ENCODE measurements around the gene BARHL1. TPM values are rescaled to one million over a fixed set of nuclear protein-coding genes. Genes with fewer than 3 reads are reported as not detected.

The BARHL1 gene
- total RNA-seq, 6 donors from 2014 or later = not detected

- Histone ChIP-seq H3K36me3 (no peaks in the 10 kb centered on the region), H3K27me3 (peaks cover 2 to 94% (median 60%) of the 10 kb centered on the region in 4 donors), H3K27ac (no peak overlapping the region), H3K4me1 (peaks cover 7 to 36% (median 19%) of the 10 kb centered on the region in 4 donors), H3K4me3 (no peak overlapping the region), H3K9me3 (no peaks in the 10 kb centered on the region)
- 7 to 8% methylated on average over 37 to 42 of the region's 42 CpGs for WGBS, 2 donors
- no peak for TF ChIP-seq POLR2A (IDR thresholded peaks at IDR 0.05)
- TF ChIP-seq EP300 (IDR thresholded peaks at IDR 0.05) = no peak
- no peak for TF ChIP-seq CTCF (IDR thresholded peaks at IDR 0.05)
- no peak for TF ChIP-seq POLR2AphosphoS5 (IDR thresholded peaks at IDR 0.05)
- no peak for ATAC-seq (ENCODE audit: low FRiP score in 2 of 2)
- peak in 1 of 2 donors; percentile 55 for DNase-seq
Measured at GRCh38 chr9:132585954-132586829, 3.8 kb downstream of the BARHL1 start.

- H3K4me1 ChIP-seq = peaks cover under 1 to 28% (median 14%) of the 10 kb centered on the region in 4 donors
- no peak overlapping the region for H3K4me3 ChIP-seq
- H3K36me3 ChIP-seq = no peaks in the 10 kb centered on the region
- peaks cover 2 to 89% (median 57%) of the 10 kb centered on the region in 4 donors for H3K27me3 ChIP-seq
- 5 to 15% methylated on average over 4 to 53 of the region's 74 CpGs for WGBS, 2 donors
- DNase-seq (peak in 1 of 2 donors; percentile 79), ATAC-seq (ENCODE audit: low FRiP score in 2 of 2) (no peak)
- TF ChIP-seq POLR2AphosphoS5 (IDR thresholded peaks at IDR 0.05) (no peak), CTCF (IDR thresholded peaks at IDR 0.05) (no peak), POLR2A (IDR thresholded peaks at IDR 0.05) (no peak), EP300 (IDR thresholded peaks at IDR 0.05) (no peak)
- no peaks in the 10 kb centered on the region for H3K9me3 ChIP-seq
- H3K27ac ChIP-seq = no peak overlapping the region
Measured at GRCh38 chr9:132586830-132587591, 4.6 kb downstream of the BARHL1 start.

GRCh38 chr9:132587592-132587955, 5.2 kb downstream of the BARHL1 start:
- ATAC-seq (ENCODE audit: low FRiP score in 2 of 2) (no peak), DNase-seq (no peak)
- WGBS, 2 donors = 0 to 9% methylated on average over 3 to 4 of the region's 6 CpGs
- no peaks in the 10 kb centered on the region for H3K36me3 ChIP-seq
- H3K4me1 ChIP-seq = peaks cover 0 to 22% (median 9%) of the 10 kb centered on the region in 4 donors
- H3K27me3 ChIP-seq = peaks cover 2 to 85% (median 54%) of the 10 kb centered on the region in 4 donors
- H3K4me3 ChIP-seq = no peak overlapping the region
- TF ChIP-seq POLR2A (IDR thresholded peaks at IDR 0.05) = no peak
- no peak for TF ChIP-seq POLR2AphosphoS5 (IDR thresholded peaks at IDR 0.05)
- TF ChIP-seq EP300 (IDR thresholded peaks at IDR 0.05) = no peak
- no peak for TF ChIP-seq CTCF (IDR thresholded peaks at IDR 0.05)
- H3K9me3 ChIP-seq = no peaks in the 10 kb centered on the region
- H3K27ac ChIP-seq = no peak overlapping the region

GRCh38 chr9:132588098-132588497, 5.7 kb downstream of the BARHL1 start:
- DNase-seq = no peak
- Histone ChIP-seq H3K4me3 (no peak overlapping the region), H3K4me1 (peaks cover 0 to 21% (median 9%) of the 10 kb centered on the region in 4 donors), H3K27ac (no peak overlapping the region), H3K9me3 (no peaks in the 10 kb centered on the region), H3K27me3 (peaks cover 2 to 81% (median 49%) of the 10 kb centered on the region in 4 donors), H3K36me3 (peaks cover 0 to 3% (median 0%) of the 10 kb centered on the region in 4 donors)
- ATAC-seq (ENCODE audit: low FRiP score in 2 of 2) = no peak
- 26 to 28% methylated on average over 12 of the region's 12 CpGs for whole genome bisulfite sequencing, 2 donors
- no peak for TF ChIP-seq POLR2A (IDR thresholded peaks at IDR 0.05)
- no peak for TF ChIP-seq CTCF (IDR thresholded peaks at IDR 0.05)
- TF ChIP-seq EP300 (IDR thresholded peaks at IDR 0.05) = no peak
- TF ChIP-seq POLR2AphosphoS5 (IDR thresholded peaks at IDR 0.05) = no peak

Data from upper lobe of left lung (tissue), 6 donors.